HCT116 (cell line): ENCODE data around the gene USP24. TPM values are rescaled to one million over a fixed set of nuclear protein-coding genes. Genes with fewer than 3 reads are reported as not detected.

ENCODE experiments used
- ATAC-seq: fragments of 200-7000 bp; cut with Tn5 transposase; 2 replicates; pipeline ENCODE4 v1.9.1; 2020; ENCODE audit warnings: mild to moderate bottlenecking, moderate library complexity
- BruUV-seq: library from RNA; stranded (reverse); fragments of 400-500 nt; replicated peaks from 2 replicates; lab custom pipeline; 2021; lab: Mats Ljungman, UMichigan
- CTCF ChIA-PET: fragments of 300-600 bp; sonication (Branson Sonifier 250); formaldehyde crosslinking; loops from one replicate; lab custom pipeline; 2021; ENCODE audit warnings: antibody characterized with exemption; lab: Charles Lee
- POLR2A ChIA-PET: fragments of 300-600, 350-600 bp; sonication (Branson Sonifier 250); formaldehyde crosslinking; loops from one replicate; lab custom pipeline; 2021; ENCODE audit warnings: antibody characterized with exemption; lab: Charles Lee
- RAD21 ChIA-PET, 2 experiments: fragments of 300-600 bp; sonication (Branson Sonifier 250); formaldehyde crosslinking; loops; one replicate each; lab custom pipeline; 2023; ENCODE audit warnings: low total read pairs in 2 of 2; ENCODE audit not compliant: uncharacterized antibody in 2 of 2, unreplicated experiment in 2 of 2, low non-redundant PET in 1 of 2; lab: Charles Lee
- DNase-seq: peaks from one replicate; pipeline ENCODE4 v3.0.0-alpha.2; 2010; ENCODE audit warnings: low read depth, low spot score
- H2AFZ ChIP-seq: fragments of 200-600 bp; shearing (Covaris generic), sonication (generic); 2 replicates; pipeline ENCODE4 v1.6.1; 2017; ENCODE audit warnings: low read depth, mixed run types, mixed read lengths, antibody characterized with exemption, low read length; ENCODE audit not compliant: poor library complexity, severe bottlenecking
- H3K27ac ChIP-seq: 2 replicates; pipeline ENCODE4 v1.5.1; 2012; ENCODE audit warnings: low read depth, low read length
- H3K27me3 ChIP-seq: fragments of 200-600 bp; sonication (generic); 2 replicates; pipeline ENCODE4 v1.6.1; 2016; ENCODE audit warnings: mixed run types, low read length, mixed read lengths; ENCODE audit not compliant: insufficient read depth
- H3K36me3 ChIP-seq, 2 experiments: fragments of 200-500 bp in 1 of 2; fragments of 200-600 bp in 1 of 2; sonication (Bioruptor generic) in 1 of 2; sonication (generic) in 1 of 2; 2 replicates each; pipeline versions ENCODE4 v1.5.1 to v1.6.1; 2014 to 2016; ENCODE audit warnings: low read length in 2 of 2, inconsistent platforms in 1 of 2, mixed read lengths in 1 of 2, mixed run types in 1 of 2; ENCODE audit not compliant: insufficient read depth in 2 of 2, control insufficient read depth in 1 of 2
- H3K4me1 ChIP-seq, 2 experiments: fragments of 200-600 bp in 1 of 2; sonication (generic) in 1 of 2; 2 replicates each; pipeline versions ENCODE4 v1.5.1 to v1.6.1; 2012 to 2017; ENCODE audit warnings: low read length in 2 of 2, inconsistent platforms in 1 of 2, mild to moderate bottlenecking in 1 of 2, mixed read lengths in 1 of 2, mixed run types in 1 of 2, moderate library complexity in 1 of 2; ENCODE audit not compliant: insufficient read depth in 2 of 2, control insufficient read depth in 1 of 2
- H3K4me2 ChIP-seq: fragments of 200-600 bp; sonication (generic); 2 replicates; pipeline ENCODE4 v1.6.1; 2017; ENCODE audit warnings: mixed run types, low read length, mixed read lengths
- H3K4me3 ChIP-seq, 2 experiments: fragments of 200-600 bp in 1 of 2; sonication (generic) in 1 of 2; replicated peaks in 1 of 2; 2 replicates each; pipeline ENCODE4 v1.5.1; 2011 to 2016; ENCODE audit warnings: low read length in 2 of 2, control low read depth in 1 of 2, low read depth in 1 of 2, mild to moderate bottlenecking in 1 of 2, mixed read lengths in 1 of 2, mixed run types in 1 of 2
- H3K79me2 ChIP-seq: fragments of 200-600 bp; sonication (generic); 2 replicates; pipeline ENCODE4 v1.6.1; 2017; ENCODE audit warnings: mild to moderate bottlenecking, mixed run types, low read length, moderate library complexity, mixed read lengths; ENCODE audit not compliant: insufficient read depth
- H3K9ac ChIP-seq: fragments of 200-600 bp; sonication (generic); 2 replicates; pipeline ENCODE4 v1.6.1; 2016; ENCODE audit warnings: low read length, mixed read lengths
- H3K9me2 ChIP-seq: fragments of 200-600 bp; sonication (generic), shearing (Covaris generic); 2 replicates; pipeline ENCODE4 v1.6.1; 2017; ENCODE audit warnings: mixed run types, mild to moderate bottlenecking, moderate library complexity; ENCODE audit not compliant: insufficient read depth
- H3K9me3 ChIP-seq, 2 experiments: fragments of 200-500 bp in 1 of 2; fragments of 200-600 bp in 1 of 2; sonication (Bioruptor generic) in 1 of 2; sonication (generic) in 1 of 2; 2 replicates each; pipeline ENCODE4 v1.6.1; 2014 to 2017; ENCODE audit warnings: low read length in 2 of 2, mixed read lengths in 2 of 2, inconsistent platforms in 1 of 2, low read depth in 1 of 2, mild to moderate bottlenecking in 1 of 2, mixed run types in 1 of 2, moderate library complexity in 1 of 2; ENCODE audit not compliant: control insufficient read depth in 1 of 2, insufficient read depth in 1 of 2
- H4K20me1 ChIP-seq: fragments of 200-600 bp; sonication (generic), shearing (Covaris generic); 2 replicates; pipeline ENCODE4 v1.6.1; 2017; ENCODE audit warnings: mixed run types, mild to moderate bottlenecking, moderate library complexity; ENCODE audit not compliant: insufficient read depth
- ATF3 ChIP-seq: IDR thresholded peaks from 2 replicates; pipeline ENCODE4 v1.6.1; 2012
- CEBPB ChIP-seq: IDR thresholded peaks from 2 replicates; pipeline ENCODE4 v1.6.1; 2012; ENCODE audit warnings: low read depth
- EGR1 ChIP-seq: IDR thresholded peaks from 2 replicates; pipeline ENCODE4 v1.6.1; 2012; ENCODE audit warnings: low read depth
- ELF1 ChIP-seq: IDR thresholded peaks from 2 replicates; pipeline ENCODE4 v1.6.1; 2012; ENCODE audit warnings: low read depth, borderline replicate concordance
- JUND ChIP-seq: IDR thresholded peaks from 2 replicates; pipeline ENCODE4 v1.6.1; 2012
- RAD21 ChIP-seq: IDR thresholded peaks from 2 replicates; pipeline ENCODE4 v1.6.1; 2012; ENCODE audit warnings: low read depth, mild to moderate bottlenecking
- YY1 ChIP-seq: IDR thresholded peaks from 2 replicates; pipeline ENCODE4 v1.6.1; 2011; ENCODE audit warnings: low read length, low read depth, moderate library complexity, mild to moderate bottlenecking; ENCODE audit not compliant: insufficient replicate concordance; ENCODE audit errors: extremely low read depth
- intact Hi-C: fragments of 100-400 bp; cut with micrococcal nuclease; formaldehyde crosslinking; loops from 2 replicates; pipeline ENCODE4 v1.10.0; 2022
- total RNA-seq: library from RNA; stranded (reverse); gene quantifications from one replicate; pipeline ENCODE4 v1.2.1, GENCODE V29; 2021; ENCODE audit not compliant: unreplicated experiment
- TF ChIP-seq, protein P1 (sequence below): IDR thresholded peaks from 2 replicates; pipeline ENCODE4 v1.6.1; 2011; ENCODE audit warnings: mild to moderate bottlenecking, low read length, moderate library complexity; ENCODE audit not compliant: insufficient replicate concordance; ENCODE audit errors: extremely low read depth

The USP24 gene
- total RNA-seq, 1 experiment from 2014 or later = 34.2 TPM

GRCh38 chr1:55233145-55233777 lies 18.1 kb upstream of the USP24 start:
- Histone ChIP-seq H3K4me3 (no peak overlapping the region), H3K9ac (no peak overlapping the region), H3K27ac (no peak overlapping the region), H3K36me3 (no peaks in the 10 kb centered on the region), H4K20me1 (no peaks in the 10 kb centered on the region), H3K27me3 (no peaks in the 10 kb centered on the region), H3K9me2 (no peaks in the 10 kb centered on the region), H2AFZ (no peak overlapping the region), H3K4me1 (peaks cover 2 to 5% of the 10 kb centered on the region in 2 experiments; a peak in 2 of 4 replicates), H3K79me2 (no peaks in the 10 kb centered on the region), H3K4me2 (no peak overlapping the region), H3K9me3 (no peaks in the 10 kb centered on the region)
- intact Hi-C loops = no loop called here
- ATAC-seq (no peak), DNase-seq (no peak)
- POLR2A ChIA-PET = no interaction called here
- RAD21 ChIA-PET = no interaction called here
- TF ChIP-seq ATF3 = no peak
- TF ChIP-seq YY1 = no peak
- TF ChIP-seq EGR1 = no peak
- TF ChIP-seq CEBPB = no peak
- no peak for TF ChIP-seq JUND
- no peak for TF ChIP-seq ELF1
- TF ChIP-seq RAD21 = no peak
- TF ChIP-seq, protein P1, sequence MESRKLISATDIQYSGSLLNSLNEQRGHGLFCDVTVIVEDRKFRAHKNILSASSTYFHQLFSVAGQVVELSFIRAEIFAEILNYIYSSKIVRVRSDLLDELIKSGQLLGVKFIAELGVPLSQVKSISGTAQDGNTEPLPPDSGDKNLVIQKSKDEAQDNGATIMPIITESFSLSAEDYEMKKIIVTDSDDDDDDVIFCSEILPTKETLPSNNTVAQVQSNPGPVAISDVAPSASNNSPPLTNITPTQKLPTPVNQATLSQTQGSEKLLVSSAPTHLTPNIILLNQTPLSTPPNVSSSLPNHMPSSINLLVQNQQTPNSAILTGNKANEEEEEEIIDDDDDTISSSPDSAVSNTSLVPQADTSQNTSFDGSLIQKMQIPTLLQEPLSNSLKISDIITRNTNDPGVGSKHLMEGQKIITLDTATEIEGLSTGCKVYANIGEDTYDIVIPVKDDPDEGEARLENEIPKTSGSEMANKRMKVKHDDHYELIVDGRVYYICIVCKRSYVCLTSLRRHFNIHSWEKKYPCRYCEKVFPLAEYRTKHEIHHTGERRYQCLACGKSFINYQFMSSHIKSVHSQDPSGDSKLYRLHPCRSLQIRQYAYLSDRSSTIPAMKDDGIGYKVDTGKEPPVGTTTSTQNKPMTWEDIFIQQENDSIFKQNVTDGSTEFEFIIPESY = no peak
- no TSS peak for BruUV-seq
- CTCF ChIA-PET = no interaction called here
